ENCODE results near the gene UGT1A9.

The UGT1A9 gene

GRCh38 chr2:233764264-233764663 is 92.6 kb downstream of the UGT1A9 start:
- TF ChIP-seq FOXP2 (optimal IDR thresholded peaks at IDR 0.05; ENCODE audit: borderline replicate concordance, extremely low read depth, extremely low read length, insufficient read depth) (no peak), TAF1 (IDR thresholded peaks at IDR 0.05; ENCODE audit: borderline replicate concordance, insufficient read depth, low read length) (no peak), POLR2AphosphoS5 (IDR thresholded peaks at IDR 0.05; ENCODE audit: low read depth, low read length) (no peak), SIN3A (IDR thresholded peaks at IDR 0.05; ENCODE audit: borderline replicate concordance, insufficient read depth, low read length) (no peak)
- TF ChIP-seq, protein P1, sequence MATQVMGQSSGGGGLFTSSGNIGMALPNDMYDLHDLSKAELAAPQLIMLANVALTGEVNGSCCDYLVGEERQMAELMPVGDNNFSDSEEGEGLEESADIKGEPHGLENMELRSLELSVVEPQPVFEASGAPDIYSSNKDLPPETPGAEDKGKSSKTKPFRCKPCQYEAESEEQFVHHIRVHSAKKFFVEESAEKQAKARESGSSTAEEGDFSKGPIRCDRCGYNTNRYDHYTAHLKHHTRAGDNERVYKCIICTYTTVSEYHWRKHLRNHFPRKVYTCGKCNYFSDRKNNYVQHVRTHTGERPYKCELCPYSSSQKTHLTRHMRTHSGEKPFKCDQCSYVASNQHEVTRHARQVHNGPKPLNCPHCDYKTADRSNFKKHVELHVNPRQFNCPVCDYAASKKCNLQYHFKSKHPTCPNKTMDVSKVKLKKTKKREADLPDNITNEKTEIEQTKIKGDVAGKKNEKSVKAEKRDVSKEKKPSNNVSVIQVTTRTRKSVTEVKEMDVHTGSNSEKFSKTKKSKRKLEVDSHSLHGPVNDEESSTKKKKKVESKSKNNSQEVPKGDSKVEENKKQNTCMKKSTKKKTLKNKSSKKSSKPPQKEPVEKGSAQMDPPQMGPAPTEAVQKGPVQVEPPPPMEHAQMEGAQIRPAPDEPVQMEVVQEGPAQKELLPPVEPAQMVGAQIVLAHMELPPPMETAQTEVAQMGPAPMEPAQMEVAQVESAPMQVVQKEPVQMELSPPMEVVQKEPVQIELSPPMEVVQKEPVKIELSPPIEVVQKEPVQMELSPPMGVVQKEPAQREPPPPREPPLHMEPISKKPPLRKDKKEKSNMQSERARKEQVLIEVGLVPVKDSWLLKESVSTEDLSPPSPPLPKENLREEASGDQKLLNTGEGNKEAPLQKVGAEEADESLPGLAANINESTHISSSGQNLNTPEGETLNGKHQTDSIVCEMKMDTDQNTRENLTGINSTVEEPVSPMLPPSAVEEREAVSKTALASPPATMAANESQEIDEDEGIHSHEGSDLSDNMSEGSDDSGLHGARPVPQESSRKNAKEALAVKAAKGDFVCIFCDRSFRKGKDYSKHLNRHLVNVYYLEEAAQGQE (IDR thresholded peaks at IDR 0.05; ENCODE audit: insufficient read depth in 1 of 2, low read depth in 2 of 2, low read length in 2 of 2): no peak

- TF ChIP-seq SIN3A (IDR thresholded peaks at IDR 0.05; ENCODE audit: borderline replicate concordance, insufficient read depth, low read length) (no peak), FOXP2 (optimal IDR thresholded peaks at IDR 0.05; ENCODE audit: borderline replicate concordance, extremely low read depth, extremely low read length, insufficient read depth) (no peak), POLR2AphosphoS5 (IDR thresholded peaks at IDR 0.05; ENCODE audit: low read depth, low read length) (no peak), TAF1 (IDR thresholded peaks at IDR 0.05; ENCODE audit: borderline replicate concordance, insufficient read depth, low read length) (no peak)
- TF ChIP-seq, protein P1 (IDR thresholded peaks at IDR 0.05; ENCODE audit: insufficient read depth in 1 of 2, low read depth in 2 of 2, low read length in 2 of 2): no peak
Measured at GRCh38 chr2:233764761-233765160, 93.1 kb downstream of the UGT1A9 start.

- no peak for TF ChIP-seq FOXP2 (optimal IDR thresholded peaks at IDR 0.05; ENCODE audit: borderline replicate concordance, extremely low read depth, extremely low read length, insufficient read depth)
- TF ChIP-seq, protein P1 (IDR thresholded peaks at IDR 0.05; ENCODE audit: insufficient read depth in 1 of 2, low read depth in 2 of 2, low read length in 2 of 2): no peak
- no peak for TF ChIP-seq SIN3A (IDR thresholded peaks at IDR 0.05; ENCODE audit: borderline replicate concordance, insufficient read depth, low read length)
- no peak for TF ChIP-seq POLR2AphosphoS5 (IDR thresholded peaks at IDR 0.05; ENCODE audit: low read depth, low read length)
- TF ChIP-seq TAF1 (IDR thresholded peaks at IDR 0.05; ENCODE audit: borderline replicate concordance, insufficient read depth, low read length): no peak
Measured at GRCh38 chr2:233766416-233766815, 94.7 kb downstream of the UGT1A9 start.

- TF ChIP-seq POLR2AphosphoS5 (IDR thresholded peaks at IDR 0.05; ENCODE audit: low read depth, low read length): no peak
- no peak for TF ChIP-seq SIN3A (IDR thresholded peaks at IDR 0.05; ENCODE audit: borderline replicate concordance, insufficient read depth, low read length)
- TF ChIP-seq, protein P1 (IDR thresholded peaks at IDR 0.05; ENCODE audit: insufficient read depth in 1 of 2, low read depth in 2 of 2, low read length in 2 of 2): no peak
- no peak for TF ChIP-seq FOXP2 (optimal IDR thresholded peaks at IDR 0.05; ENCODE audit: borderline replicate concordance, extremely low read depth, extremely low read length, insufficient read depth)
- TF ChIP-seq TAF1 (IDR thresholded peaks at IDR 0.05; ENCODE audit: borderline replicate concordance, insufficient read depth, low read length): no peak
Measured at GRCh38 chr2:233768076-233768475, 96.4 kb downstream of the UGT1A9 start.

DNA sequence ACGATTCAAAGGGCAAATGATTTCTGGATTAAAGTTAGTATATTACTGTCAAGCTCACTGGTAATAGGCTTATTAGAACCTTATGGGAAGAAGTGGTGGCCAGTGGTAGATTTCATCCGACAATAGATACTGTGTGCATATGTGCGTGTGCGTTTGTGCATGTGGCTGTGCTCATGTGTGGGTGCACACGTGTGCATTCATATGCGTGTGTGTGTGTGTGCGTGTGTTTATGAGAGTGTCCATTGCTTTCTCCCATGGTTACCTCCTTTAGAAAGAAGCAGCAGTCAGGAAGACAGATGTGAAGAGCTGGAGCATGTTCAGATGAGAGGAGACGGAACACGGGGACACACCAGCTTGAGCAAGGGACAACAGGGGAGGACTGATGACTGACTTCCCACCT is 97.6 kb downstream of the UGT1A9 start:
- TF ChIP-seq POLR2AphosphoS5 (IDR thresholded peaks at IDR 0.05; ENCODE audit: low read depth, low read length) (no peak), FOXP2 (optimal IDR thresholded peaks at IDR 0.05; ENCODE audit: borderline replicate concordance, extremely low read depth, extremely low read length, insufficient read depth) (no peak), TAF1 (IDR thresholded peaks at IDR 0.05; ENCODE audit: borderline replicate concordance, insufficient read depth, low read length) (no peak), SIN3A (IDR thresholded peaks at IDR 0.05; ENCODE audit: borderline replicate concordance, insufficient read depth, low read length) (no peak)
- TF ChIP-seq, protein P1 (IDR thresholded peaks at IDR 0.05; ENCODE audit: insufficient read depth in 1 of 2, low read depth in 2 of 2, low read length in 2 of 2): no peak
